Inflammatory macrophage treated with lipopolysaccharide for 1 hour (primary cell): ENCODE results near the gene GRAMD2A.

Experiments
- DNase-seq, 2 donors: peaks; one replicate each; pipeline ENCODE4 v3.0.0-alpha.2; 2020 to 2022

GRAMD2A gene

GRCh38 chr15:72197460-72198355 is at the start of gene GRAMD2A:
TSS of gene GRAMD2A (minus strand) at chr15:72197787.
- DNase-seq = peak; percentile 12 to 26

GRCh38 chr15:72242775-72243370 is 45.3 kb upstream of the GRAMD2A start:
- no peak for DNase-seq

- DNase-seq = no peak
Observed at GRCh38 chr15:72239652-72240051, 42.1 kb upstream of the GRAMD2A start.

GRCh38 chr15:72238586-72238985 is 41.0 kb upstream of the GRAMD2A start:
- no peak for DNase-seq

- peak in 1 of 2 donors; percentile 20 for DNase-seq
Observed at GRCh38 chr15:72237853-72238224, 40.3 kb upstream of the GRAMD2A start.

GRCh38 chr15:72237029-72237852 is 39.7 kb upstream of the GRAMD2A start:
- DNase-seq = peak; percentile 94 to 95

- DNase-seq = no peak
Observed at GRCh38 chr15:72236381-72237003, 38.9 kb upstream of the GRAMD2A start.

GRCh38 chr15:72235298-72235697 is 37.7 kb upstream of the GRAMD2A start:
- DNase-seq = no peak

GRCh38 chr15:72233769-72234168 is 36.2 kb upstream of the GRAMD2A start:
- peak; percentile 28 to 56 for DNase-seq

- DNase-seq = peak; percentile 61 to 65
Observed at GRCh38 chr15:72231833-72232478, 34.4 kb upstream of the GRAMD2A start.

- peak; percentile 95 to 97 for DNase-seq
Observed at GRCh38 chr15:72231066-72231832, 33.7 kb upstream of the GRAMD2A start, which contains the start of gene PKM. TSS of gene PKM (minus strand) at chr15:72231190. CDS start at chr15:72219097, 12,093 bp downstream.

- peak; percentile 90 to 93 for DNase-seq
Observed at GRCh38 chr15:72230197-72231065, 32.8 kb upstream of the GRAMD2A start.

- no peak for DNase-seq
Observed at GRCh38 chr15:72229947-72230196, 32.3 kb upstream of the GRAMD2A start.

GRCh38 chr15:72229076-72229946 is 31.7 kb upstream of the GRAMD2A start:
- peak; percentile 31 to 70 for DNase-seq

- DNase-seq = peak; percentile 96
Observed at GRCh38 chr15:72227720-72228119, 30.1 kb upstream of the GRAMD2A start.

- peak; percentile 65 to 71 for DNase-seq
Observed at GRCh38 chr15:72227192-72227586, 29.6 kb upstream of the GRAMD2A start.

- no peak for DNase-seq
Observed at GRCh38 chr15:72223278-72223677, 25.7 kb upstream of the GRAMD2A start.

- peak in 1 of 2 donors; percentile 57 for DNase-seq
Observed at GRCh38 chr15:72222393-72222792, 24.8 kb upstream of the GRAMD2A start.

GRCh38 chr15:72220687-72221086 is 23.1 kb upstream of the GRAMD2A start:
- no peak for DNase-seq

GRCh38 chr15:72217216-72217615 is 19.6 kb upstream of the GRAMD2A start:
- no peak for DNase-seq
